Measurements from ENCODE around the gene TMEM222. TPM values are rescaled to one million over a fixed set of nuclear protein-coding genes. Genes with fewer than 3 reads are reported as not detected.

TMEM222 gene
- total RNA-seq, 1 experiment from 2014 or later: 28.7 TPM

DNA sequence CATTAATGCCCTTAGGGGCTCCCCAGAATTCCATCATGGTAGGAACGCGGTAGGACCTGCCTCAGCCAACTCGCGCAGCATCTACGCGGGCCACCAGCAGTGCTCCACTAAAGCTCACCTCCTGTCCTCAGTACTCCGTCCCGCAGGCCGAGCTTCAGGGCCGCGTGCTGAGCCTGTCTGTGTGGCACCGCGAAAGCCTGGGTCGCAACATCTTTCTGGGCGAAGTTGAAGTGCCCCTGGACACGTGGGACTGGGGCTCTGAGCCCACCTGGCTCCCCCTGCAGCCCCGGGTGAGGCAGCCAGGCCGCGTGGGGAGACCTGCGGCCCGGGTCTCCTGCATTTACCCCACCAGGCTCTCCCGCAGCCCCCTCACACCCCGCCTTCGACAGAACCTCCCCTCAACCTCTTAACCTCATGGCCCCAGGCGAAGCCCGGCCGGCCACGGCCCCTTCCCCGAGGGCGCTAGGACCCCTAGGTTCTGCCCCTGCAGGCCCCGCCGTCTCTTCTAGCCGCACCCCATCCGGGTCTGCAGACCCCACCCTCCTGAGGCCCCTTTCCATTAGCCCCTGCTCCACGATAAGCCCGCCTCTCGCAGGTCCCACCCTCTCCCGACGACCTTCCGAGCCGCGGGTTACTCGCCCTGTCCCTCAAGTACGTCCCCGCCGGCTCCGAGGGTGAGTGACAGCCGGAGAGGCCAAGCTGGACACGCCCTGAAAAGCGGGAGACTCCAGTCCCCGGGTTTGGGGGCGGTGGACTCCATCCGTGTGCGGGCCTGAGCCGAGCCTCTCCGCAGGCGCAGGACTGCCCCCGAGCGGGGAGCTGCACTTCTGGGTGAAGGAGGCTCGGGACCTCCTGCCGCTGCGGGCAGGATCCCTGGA, 28.9 kb downstream of the TMEM222 start (continued):
- TF ChIP-seq, protein P1, sequence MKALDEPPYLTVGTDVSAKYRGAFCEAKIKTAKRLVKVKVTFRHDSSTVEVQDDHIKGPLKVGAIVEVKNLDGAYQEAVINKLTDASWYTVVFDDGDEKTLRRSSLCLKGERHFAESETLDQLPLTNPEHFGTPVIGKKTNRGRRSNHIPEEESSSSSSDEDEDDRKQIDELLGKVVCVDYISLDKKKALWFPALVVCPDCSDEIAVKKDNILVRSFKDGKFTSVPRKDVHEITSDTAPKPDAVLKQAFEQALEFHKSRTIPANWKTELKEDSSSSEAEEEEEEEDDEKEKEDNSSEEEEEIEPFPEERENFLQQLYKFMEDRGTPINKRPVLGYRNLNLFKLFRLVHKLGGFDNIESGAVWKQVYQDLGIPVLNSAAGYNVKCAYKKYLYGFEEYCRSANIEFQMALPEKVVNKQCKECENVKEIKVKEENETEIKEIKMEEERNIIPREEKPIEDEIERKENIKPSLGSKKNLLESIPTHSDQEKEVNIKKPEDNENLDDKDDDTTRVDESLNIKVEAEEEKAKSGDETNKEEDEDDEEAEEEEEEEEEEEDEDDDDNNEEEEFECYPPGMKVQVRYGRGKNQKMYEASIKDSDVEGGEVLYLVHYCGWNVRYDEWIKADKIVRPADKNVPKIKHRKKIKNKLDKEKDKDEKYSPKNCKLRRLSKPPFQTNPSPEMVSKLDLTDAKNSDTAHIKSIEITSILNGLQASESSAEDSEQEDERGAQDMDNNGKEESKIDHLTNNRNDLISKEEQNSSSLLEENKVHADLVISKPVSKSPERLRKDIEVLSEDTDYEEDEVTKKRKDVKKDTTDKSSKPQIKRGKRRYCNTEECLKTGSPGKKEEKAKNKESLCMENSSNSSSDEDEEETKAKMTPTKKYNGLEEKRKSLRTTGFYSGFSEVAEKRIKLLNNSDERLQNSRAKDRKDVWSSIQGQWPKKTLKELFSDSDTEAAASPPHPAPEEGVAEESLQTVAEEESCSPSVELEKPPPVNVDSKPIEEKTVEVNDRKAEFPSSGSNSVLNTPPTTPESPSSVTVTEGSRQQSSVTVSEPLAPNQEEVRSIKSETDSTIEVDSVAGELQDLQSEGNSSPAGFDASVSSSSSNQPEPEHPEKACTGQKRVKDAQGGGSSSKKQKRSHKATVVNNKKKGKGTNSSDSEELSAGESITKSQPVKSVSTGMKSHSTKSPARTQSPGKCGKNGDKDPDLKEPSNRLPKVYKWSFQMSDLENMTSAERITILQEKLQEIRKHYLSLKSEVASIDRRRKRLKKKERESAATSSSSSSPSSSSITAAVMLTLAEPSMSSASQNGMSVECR (CRISPR knock-in tag; IDR thresholded peaks at IDR 0.05; ENCODE audit: borderline replicate concordance): peak; percentile 42; the same call in 1 of the 2 replicates
- TF ChIP-seq, protein P2, sequence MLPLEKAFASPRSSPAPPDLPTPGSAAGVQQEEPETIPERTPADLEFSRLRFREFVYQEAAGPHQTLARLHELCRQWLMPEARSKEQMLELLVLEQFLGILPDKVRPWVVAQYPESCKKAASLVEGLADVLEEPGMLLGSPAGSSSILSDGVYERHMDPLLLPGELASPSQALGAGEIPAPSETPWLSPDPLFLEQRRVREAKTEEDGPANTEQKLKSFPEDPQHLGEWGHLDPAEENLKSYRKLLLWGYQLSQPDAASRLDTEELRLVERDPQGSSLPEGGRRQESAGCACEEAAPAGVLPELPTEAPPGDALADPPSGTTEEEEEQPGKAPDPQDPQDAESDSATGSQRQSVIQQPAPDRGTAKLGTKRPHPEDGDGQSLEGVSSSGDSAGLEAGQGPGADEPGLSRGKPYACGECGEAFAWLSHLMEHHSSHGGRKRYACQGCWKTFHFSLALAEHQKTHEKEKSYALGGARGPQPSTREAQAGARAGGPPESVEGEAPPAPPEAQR (CRISPR knock-in tag; IDR thresholded peaks at IDR 0.05): no peak
- TF ChIP-seq NR3C1 (CRISPR knock-in tag; conservative IDR thresholded peaks at IDR 0.05; ENCODE audit: low read depth): 0 out of 2 replicates have a peak, but pooled peaks have one; percentile 20
- TF ChIP-seq NR1H2 (CRISPR knock-in tag; IDR thresholded peaks at IDR 0.05): no peak
- TF ChIP-seq, protein P3, sequence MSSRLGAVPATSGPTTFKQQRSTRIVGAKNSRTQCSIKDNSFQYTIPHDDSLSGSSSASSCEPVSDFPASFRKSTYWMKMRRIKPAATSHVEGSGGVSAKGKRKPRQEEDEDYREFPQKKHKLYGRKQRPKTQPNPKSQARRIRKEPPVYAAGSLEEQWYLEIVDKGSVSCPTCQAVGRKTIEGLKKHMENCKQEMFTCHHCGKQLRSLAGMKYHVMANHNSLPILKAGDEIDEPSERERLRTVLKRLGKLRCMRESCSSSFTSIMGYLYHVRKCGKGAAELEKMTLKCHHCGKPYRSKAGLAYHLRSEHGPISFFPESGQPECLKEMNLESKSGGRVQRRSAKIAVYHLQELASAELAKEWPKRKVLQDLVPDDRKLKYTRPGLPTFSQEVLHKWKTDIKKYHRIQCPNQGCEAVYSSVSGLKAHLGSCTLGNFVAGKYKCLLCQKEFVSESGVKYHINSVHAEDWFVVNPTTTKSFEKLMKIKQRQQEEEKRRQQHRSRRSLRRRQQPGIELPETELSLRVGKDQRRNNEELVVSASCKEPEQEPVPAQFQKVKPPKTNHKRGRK (CRISPR knock-in tag; IDR thresholded peaks at IDR 0.05; ENCODE audit: borderline replicate concordance): no peak
- peak; percentile 84 for TF ChIP-seq FOXP1 (CRISPR knock-in tag; IDR thresholded peaks at IDR 0.05; ENCODE audit: borderline replicate concordance)
- TF ChIP-seq ELF4 (CRISPR knock-in tag; IDR thresholded peaks at IDR 0.05; ENCODE audit: low read depth): no peak
- TF ChIP-seq TCF7 (CRISPR knock-in tag; IDR thresholded peaks at IDR 0.05; ENCODE audit: low read depth): no peak
- no peak for TF ChIP-seq ZNF219 (CRISPR knock-in tag; IDR thresholded peaks at IDR 0.05; ENCODE audit: borderline replicate concordance)
- TF ChIP-seq ESRRA (CRISPR knock-in tag; IDR thresholded peaks at IDR 0.05; ENCODE audit: borderline replicate concordance): no peak
- TF ChIP-seq ZNF396 (CRISPR knock-in tag; IDR thresholded peaks at IDR 0.05; ENCODE audit: borderline replicate concordance): no peak
- TF ChIP-seq, protein P4, sequence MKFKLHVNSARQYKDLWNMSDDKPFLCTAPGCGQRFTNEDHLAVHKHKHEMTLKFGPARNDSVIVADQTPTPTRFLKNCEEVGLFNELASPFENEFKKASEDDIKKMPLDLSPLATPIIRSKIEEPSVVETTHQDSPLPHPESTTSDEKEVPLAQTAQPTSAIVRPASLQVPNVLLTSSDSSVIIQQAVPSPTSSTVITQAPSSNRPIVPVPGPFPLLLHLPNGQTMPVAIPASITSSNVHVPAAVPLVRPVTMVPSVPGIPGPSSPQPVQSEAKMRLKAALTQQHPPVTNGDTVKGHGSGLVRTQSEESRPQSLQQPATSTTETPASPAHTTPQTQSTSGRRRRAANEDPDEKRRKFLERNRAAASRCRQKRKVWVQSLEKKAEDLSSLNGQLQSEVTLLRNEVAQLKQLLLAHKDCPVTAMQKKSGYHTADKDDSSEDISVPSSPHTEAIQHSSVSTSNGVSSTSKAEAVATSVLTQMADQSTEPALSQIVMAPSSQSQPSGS (CRISPR knock-in tag; IDR thresholded peaks at IDR 0.05; ENCODE audit: borderline replicate concordance, low read depth): no peak
- TF ChIP-seq, protein P5, sequence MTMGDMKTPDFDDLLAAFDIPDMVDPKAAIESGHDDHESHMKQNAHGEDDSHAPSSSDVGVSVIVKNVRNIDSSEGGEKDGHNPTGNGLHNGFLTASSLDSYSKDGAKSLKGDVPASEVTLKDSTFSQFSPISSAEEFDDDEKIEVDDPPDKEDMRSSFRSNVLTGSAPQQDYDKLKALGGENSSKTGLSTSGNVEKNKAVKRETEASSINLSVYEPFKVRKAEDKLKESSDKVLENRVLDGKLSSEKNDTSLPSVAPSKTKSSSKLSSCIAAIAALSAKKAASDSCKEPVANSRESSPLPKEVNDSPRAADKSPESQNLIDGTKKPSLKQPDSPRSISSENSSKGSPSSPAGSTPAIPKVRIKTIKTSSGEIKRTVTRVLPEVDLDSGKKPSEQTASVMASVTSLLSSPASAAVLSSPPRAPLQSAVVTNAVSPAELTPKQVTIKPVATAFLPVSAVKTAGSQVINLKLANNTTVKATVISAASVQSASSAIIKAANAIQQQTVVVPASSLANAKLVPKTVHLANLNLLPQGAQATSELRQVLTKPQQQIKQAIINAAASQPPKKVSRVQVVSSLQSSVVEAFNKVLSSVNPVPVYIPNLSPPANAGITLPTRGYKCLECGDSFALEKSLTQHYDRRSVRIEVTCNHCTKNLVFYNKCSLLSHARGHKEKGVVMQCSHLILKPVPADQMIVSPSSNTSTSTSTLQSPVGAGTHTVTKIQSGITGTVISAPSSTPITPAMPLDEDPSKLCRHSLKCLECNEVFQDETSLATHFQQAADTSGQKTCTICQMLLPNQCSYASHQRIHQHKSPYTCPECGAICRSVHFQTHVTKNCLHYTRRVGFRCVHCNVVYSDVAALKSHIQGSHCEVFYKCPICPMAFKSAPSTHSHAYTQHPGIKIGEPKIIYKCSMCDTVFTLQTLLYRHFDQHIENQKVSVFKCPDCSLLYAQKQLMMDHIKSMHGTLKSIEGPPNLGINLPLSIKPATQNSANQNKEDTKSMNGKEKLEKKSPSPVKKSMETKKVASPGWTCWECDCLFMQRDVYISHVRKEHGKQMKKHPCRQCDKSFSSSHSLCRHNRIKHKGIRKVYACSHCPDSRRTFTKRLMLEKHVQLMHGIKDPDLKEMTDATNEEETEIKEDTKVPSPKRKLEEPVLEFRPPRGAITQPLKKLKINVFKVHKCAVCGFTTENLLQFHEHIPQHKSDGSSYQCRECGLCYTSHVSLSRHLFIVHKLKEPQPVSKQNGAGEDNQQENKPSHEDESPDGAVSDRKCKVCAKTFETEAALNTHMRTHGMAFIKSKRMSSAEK (CRISPR knock-in tag; IDR thresholded peaks at IDR 0.05; ENCODE audit: borderline replicate concordance): no peak
- TF ChIP-seq, protein P6, sequence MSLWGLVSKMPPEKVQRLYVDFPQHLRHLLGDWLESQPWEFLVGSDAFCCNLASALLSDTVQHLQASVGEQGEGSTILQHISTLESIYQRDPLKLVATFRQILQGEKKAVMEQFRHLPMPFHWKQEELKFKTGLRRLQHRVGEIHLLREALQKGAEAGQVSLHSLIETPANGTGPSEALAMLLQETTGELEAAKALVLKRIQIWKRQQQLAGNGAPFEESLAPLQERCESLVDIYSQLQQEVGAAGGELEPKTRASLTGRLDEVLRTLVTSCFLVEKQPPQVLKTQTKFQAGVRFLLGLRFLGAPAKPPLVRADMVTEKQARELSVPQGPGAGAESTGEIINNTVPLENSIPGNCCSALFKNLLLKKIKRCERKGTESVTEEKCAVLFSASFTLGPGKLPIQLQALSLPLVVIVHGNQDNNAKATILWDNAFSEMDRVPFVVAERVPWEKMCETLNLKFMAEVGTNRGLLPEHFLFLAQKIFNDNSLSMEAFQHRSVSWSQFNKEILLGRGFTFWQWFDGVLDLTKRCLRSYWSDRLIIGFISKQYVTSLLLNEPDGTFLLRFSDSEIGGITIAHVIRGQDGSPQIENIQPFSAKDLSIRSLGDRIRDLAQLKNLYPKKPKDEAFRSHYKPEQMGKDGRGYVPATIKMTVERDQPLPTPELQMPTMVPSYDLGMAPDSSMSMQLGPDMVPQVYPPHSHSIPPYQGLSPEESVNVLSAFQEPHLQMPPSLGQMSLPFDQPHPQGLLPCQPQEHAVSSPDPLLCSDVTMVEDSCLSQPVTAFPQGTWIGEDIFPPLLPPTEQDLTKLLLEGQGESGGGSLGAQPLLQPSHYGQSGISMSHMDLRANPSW (CRISPR knock-in tag; conservative IDR thresholded peaks at IDR 0.05; ENCODE audit: low read depth): no peak
- peak; percentile 92 for TF ChIP-seq SMAD4 (CRISPR knock-in tag; IDR thresholded peaks at IDR 0.05)
- 0 out of 2 replicates have a peak, but pooled peaks have one; percentile 63 for TF ChIP-seq TEAD1 (CRISPR knock-in tag; IDR thresholded peaks at IDR 0.05)
- TF ChIP-seq, protein P7, sequence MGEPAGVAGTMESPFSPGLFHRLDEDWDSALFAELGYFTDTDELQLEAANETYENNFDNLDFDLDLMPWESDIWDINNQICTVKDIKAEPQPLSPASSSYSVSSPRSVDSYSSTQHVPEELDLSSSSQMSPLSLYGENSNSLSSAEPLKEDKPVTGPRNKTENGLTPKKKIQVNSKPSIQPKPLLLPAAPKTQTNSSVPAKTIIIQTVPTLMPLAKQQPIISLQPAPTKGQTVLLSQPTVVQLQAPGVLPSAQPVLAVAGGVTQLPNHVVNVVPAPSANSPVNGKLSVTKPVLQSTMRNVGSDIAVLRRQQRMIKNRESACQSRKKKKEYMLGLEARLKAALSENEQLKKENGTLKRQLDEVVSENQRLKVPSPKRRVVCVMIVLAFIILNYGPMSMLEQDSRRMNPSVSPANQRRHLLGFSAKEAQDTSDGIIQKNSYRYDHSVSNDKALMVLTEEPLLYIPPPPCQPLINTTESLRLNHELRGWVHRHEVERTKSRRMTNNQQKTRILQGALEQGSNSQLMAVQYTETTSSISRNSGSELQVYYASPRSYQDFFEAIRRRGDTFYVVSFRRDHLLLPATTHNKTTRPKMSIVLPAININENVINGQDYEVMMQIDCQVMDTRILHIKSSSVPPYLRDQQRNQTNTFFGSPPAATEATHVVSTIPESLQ (CRISPR knock-in tag; IDR thresholded peaks at IDR 0.05): no peak; the same call in 1 of the 2 replicates
- TF ChIP-seq NFYB (CRISPR knock-in tag; conservative IDR thresholded peaks at IDR 0.05; ENCODE audit: low read depth): peak; percentile 49; the same call in 1 of the 2 replicates
